Heart left ventricle (tissue), 16 donors: ENCODE measurements around the gene CLSTN2. TPM values are rescaled to one million over a fixed set of nuclear protein-coding genes. Genes with fewer than 3 reads are reported as not detected.

Experiments
- ATAC-seq, 4 donors: fragments of 200-7000 bp; cut with Tn5 transposase; one replicate each; pipeline ENCODE4 v1.9.1; 2020 to 2022; ENCODE audit warnings: moderate library complexity in 4 of 4, mild to moderate bottlenecking in 3 of 4, moderate number of reproducible peaks in 1 of 4
- DNase-seq, 5 donors: peaks; one replicate each; pipeline ENCODE4 v3.0.0-alpha.2; 2020
- H3K27ac ChIP-seq, 12 donors: fragments of 200-600 bp; sonication (generic) in 4 of 12; one replicate each; pipeline versions ENCODE4 v1.5.0 to v1.8.0; 2016 to 2022; ENCODE audit warnings: mild to moderate bottlenecking in 2 of 12
- H3K27me3 ChIP-seq, 9 donors: fragments of 200-600 bp; sonication (generic) in 2 of 9; one replicate each; pipeline versions ENCODE4 v1.5.1 to v1.8.0; 2016 to 2022; ENCODE audit warnings: mild to moderate bottlenecking in 3 of 9
- H3K36me3 ChIP-seq, 9 donors: fragments of 200-600 bp; sonication (generic) in 2 of 9; one replicate each; pipeline versions ENCODE4 v1.5.0 to v1.8.0; 2018 to 2022; ENCODE audit warnings: mild to moderate bottlenecking in 2 of 9
- H3K4me1 ChIP-seq, 12 donors: fragments of 200-600 bp; sonication (generic) in 4 of 12; one replicate each; pipeline versions ENCODE4 v1.5.0 to v1.8.0; 2016 to 2022; ENCODE audit warnings: mild to moderate bottlenecking in 3 of 12
- H3K4me3 ChIP-seq, 12 donors: fragments of 200-600 bp; sonication (generic) in 4 of 12; one replicate each; pipeline versions ENCODE4 v1.5.0 to v1.8.0; 2017 to 2022; ENCODE audit warnings: mild to moderate bottlenecking in 9 of 12, moderate library complexity in 4 of 12
- H3K9me3 ChIP-seq, 12 donors: fragments of 200-600 bp; sonication (generic) in 4 of 12; one replicate each; pipeline versions ENCODE4 v1.5.0 to v1.8.0; 2016 to 2022; ENCODE audit warnings: mild to moderate bottlenecking in 1 of 12
- POLR2A ChIP-seq, 2 donors: fragments of 450-650 bp; IDR thresholded peaks; one replicate each; pipeline ENCODE4 v1.6.1; 2017; ENCODE audit warnings: antibody characterized with exemption in 2 of 2, mild to moderate bottlenecking in 2 of 2, moderate library complexity in 2 of 2
- WGBS, 4 donors: extraction: QIAGEN DNeasy Blood & Tissue Kit in 2 of 4; methylation state at CpG; one replicate each; pipeline versions ENCODE4 v1.1.5 to v1.1.7; 2013 to 2018; 5-methylcytosine and 5-hydroxymethylcytosine counted together
- intact Hi-C, 10 donors: fragments of 100-400 bp; cut with DNase I; formaldehyde crosslinking; loops; one replicate each; pipeline versions ENCODE4 v1.11.1 to v1.14.2; 2022
- polyA plus RNA-seq, 2 donors: library from polyadenylated mRNA; stranded (reverse); fragments of 200-250 nt; gene quantifications; one replicate each; pipeline ENCODE4 v1.2.3, GENCODE V29; 2013
- total RNA-seq, 9 donors: library from RNA; depleted of rRNA in 2 of 9; stranded (reverse); fragments of >200 nt in 2 of 9; fragmentation: NEBNext Ultra II Directional in 3 of 9; extraction: Animal tissue kit (Norgen Biotek cat#: 25700) in 3 of 9; gene quantifications; one replicate each; pipeline versions ENCODE4 v1.1.0 to v1.2.4, GENCODE V29; 2016 to 2023
- TF ChIP-seq, protein P1 (sequence below), 12 donors: fragments of 200-600 bp; sonication (generic) in 4 of 12; IDR thresholded peaks; one replicate each; pipeline versions ENCODE4 v1.5.0 to v1.8.0; 2018 to 2022; ENCODE audit warnings: antibody characterized with exemption in 12 of 12, mild to moderate bottlenecking in 5 of 12
- donor health status: ischemic (EF 13 %, LVEDD 7.1; RV severe dilation, severe dysfunction).
- donor health status: healthy with polysubstance abuse.
- donor health status: DM: no; HTN: yes; CAD: no.
- donor health status: DM: no; HTN: no; CAD: no.
- donor health status: ischemic (EF 25% LVEDD 6.9; RV normal size, moderate dysfunction).
- donor health status: ischemic (EF 25% LVEDD 5.7; RV mildly dilated, moderate dysfunction).
- donor health status: healthy.
- donor health status: DM: yes; HTN: yes; CAD: no.
- donor health status: ischemic (EF 35%, LVEDD 5.7; RV mildly dilated, moderate dysfunction).
- donor health status: nonischemic (EF 11% LVEDD 7.7; RV severe dilation, severe dysfunction).
- donor health status: DM: yes; HTN: yes; CAD: no.
- donor health status: PGD.
- donor health status: ischemic (EF 29% LVEDD 5.4; RV normal size, mild dysfunction).
- donor health status: nonischemic (EF 23%, LVEDD 6.1; RV moderate dilation, normal function).

CLSTN2 gene
- total and polyA plus RNA-seq, 11 donors = 0.69 to 7.6 (median 3.9) TPM

DNA sequence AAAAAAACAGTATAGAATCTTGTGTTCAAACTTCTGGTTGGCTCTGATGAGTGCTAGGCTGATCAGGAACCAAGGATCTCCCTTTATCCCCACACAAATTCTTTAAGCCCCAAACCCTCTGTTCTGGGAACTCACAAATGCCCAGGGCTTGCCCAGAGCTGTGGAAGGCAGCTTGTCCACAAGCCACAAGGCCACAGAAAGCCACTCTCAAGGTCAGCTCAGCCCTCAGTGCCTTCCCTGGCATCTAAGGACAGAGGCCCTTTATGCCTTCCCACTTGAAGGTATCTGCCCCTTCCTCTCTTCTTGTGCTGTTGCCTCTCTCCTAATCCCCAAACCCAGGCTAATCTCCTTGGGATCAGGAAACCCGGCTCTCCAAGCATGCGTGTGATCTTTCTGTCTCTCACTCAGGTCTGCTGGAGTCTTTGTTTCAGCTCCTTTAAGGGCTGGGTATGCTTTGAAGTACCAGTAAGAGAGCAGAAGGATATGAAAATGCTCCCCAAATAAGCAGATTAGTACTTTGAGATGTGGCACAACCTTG, 597.9 kb downstream of the CLSTN2 start:
- intact Hi-C loops = no loop called here
- no peak for TF ChIP-seq POLR2A (IDR thresholded peaks at IDR 0.05)
- TF ChIP-seq, protein P1, sequence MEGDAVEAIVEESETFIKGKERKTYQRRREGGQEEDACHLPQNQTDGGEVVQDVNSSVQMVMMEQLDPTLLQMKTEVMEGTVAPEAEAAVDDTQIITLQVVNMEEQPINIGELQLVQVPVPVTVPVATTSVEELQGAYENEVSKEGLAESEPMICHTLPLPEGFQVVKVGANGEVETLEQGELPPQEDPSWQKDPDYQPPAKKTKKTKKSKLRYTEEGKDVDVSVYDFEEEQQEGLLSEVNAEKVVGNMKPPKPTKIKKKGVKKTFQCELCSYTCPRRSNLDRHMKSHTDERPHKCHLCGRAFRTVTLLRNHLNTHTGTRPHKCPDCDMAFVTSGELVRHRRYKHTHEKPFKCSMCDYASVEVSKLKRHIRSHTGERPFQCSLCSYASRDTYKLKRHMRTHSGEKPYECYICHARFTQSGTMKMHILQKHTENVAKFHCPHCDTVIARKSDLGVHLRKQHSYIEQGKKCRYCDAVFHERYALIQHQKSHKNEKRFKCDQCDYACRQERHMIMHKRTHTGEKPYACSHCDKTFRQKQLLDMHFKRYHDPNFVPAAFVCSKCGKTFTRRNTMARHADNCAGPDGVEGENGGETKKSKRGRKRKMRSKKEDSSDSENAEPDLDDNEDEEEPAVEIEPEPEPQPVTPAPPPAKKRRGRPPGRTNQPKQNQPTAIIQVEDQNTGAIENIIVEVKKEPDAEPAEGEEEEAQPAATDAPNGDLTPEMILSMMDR (IDR thresholded peaks at IDR 0.05) = no peak
- ATAC-seq = no peak
- H3K4me3 ChIP-seq = no peak overlapping the region
- H3K4me1 ChIP-seq = peaks cover 0 to 6% (median 0%) of the 10 kb centered on the region in 12 donors
- H3K27me3 ChIP-seq = no peaks in the 10 kb centered on the region
- WGBS, 4 donors = 34 to 67% (median 55%) methylated on average over 2 of the region's 2 CpGs
- H3K36me3 ChIP-seq = no peaks in the 10 kb centered on the region
- DNase-seq = no peak
- H3K27ac ChIP-seq = no peak overlapping the region
- H3K9me3 ChIP-seq = peaks cover 0 to 6% (median 0%) of the 10 kb centered on the region in 12 donors

DNA sequence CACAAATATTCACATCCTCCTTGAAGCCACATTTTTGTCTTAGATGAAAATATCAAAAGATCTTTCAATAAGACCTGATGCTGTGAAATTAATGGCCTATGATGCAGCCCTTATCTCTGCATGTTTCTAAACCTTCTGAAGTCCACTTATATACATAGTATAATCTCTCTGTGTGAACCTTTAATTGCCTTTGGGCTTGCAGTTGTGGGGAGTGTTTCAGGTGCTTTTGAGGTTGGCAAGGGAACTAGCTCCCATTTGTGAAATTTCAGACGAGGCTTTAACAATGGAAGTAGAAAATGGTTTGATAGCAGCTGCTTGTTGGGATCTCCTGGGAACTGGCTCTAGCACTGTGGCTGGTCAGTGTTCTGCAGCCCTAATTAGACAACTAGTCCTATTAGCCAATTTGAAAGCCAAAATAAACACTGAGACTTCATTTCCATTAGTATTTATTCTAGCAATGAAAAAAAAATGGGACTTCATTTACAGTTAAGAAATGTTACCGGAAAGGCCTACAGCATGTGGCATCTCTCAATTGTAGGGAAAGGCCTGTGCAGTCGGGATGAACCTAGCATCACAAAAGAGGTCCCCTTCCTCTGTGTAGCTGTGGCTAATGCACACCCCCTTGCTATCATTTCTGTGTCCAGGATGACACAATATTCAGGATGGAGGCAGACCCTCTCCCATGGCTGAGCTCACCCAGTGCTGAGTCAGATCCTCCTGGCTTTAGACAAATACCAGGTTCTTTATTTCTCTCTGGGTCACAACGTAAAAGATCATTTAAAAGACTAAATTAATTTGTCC, 602.1 kb downstream of the CLSTN2 start:
- Histone ChIP-seq H3K9me3 (peaks cover 0 to 6% (median 0%) of the 10 kb centered on the region in 12 donors), H3K4me1 (peaks cover 0 to 5% (median 0%) of the 10 kb centered on the region in 12 donors), H3K4me3 (no peak overlapping the region), H3K27ac (no peak overlapping the region), H3K36me3 (no peaks in the 10 kb centered on the region), H3K27me3 (no peaks in the 10 kb centered on the region)
- ATAC-seq = peak in 1 of 4 donors; percentile 27
- no peak for DNase-seq
- 56 to 75% (median 68%) methylated on average over 4 of the region's 4 CpGs for WGBS, 4 donors
- intact Hi-C loops = no loop called here
- TF ChIP-seq, protein P1 (IDR thresholded peaks at IDR 0.05) = no peak
- TF ChIP-seq POLR2A (IDR thresholded peaks at IDR 0.05) = no peak

DNA sequence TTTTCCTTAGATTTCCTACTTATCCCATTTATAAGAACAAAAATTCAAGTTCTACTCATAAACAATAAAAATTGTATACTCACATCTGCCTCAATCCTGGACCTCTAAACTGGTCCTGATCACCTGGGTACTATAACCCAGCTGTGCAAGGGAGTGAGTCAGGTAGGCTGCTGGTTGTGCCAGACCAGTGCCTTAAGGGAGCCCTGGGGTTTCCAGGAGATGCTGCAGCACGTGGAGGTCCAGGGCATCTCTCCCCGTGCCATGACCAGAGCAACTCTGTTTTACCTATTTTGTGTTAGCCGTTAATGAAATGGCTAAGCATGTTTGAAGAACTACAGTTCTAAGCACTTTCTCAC, 602.7 kb downstream of the CLSTN2 start:
- 81 to 91% (median 86%) methylated on average over 3 of the region's 3 CpGs for WGBS, 4 donors
- no peak for DNase-seq
- TF ChIP-seq, protein P1 (IDR thresholded peaks at IDR 0.05) = no peak
- TF ChIP-seq POLR2A (IDR thresholded peaks at IDR 0.05) = no peak
- no peak for ATAC-seq
- peaks cover 0 to 5% (median 0%) of the 10 kb centered on the region in 12 donors for H3K4me1 ChIP-seq
- H3K27me3 ChIP-seq = no peaks in the 10 kb centered on the region
- no peak overlapping the region for H3K4me3 ChIP-seq
- H3K27ac ChIP-seq = no peak overlapping the region
- H3K9me3 ChIP-seq = peaks cover 0 to 6% (median 0%) of the 10 kb centered on the region in 12 donors
- intact Hi-C loops = no loop called here
- H3K36me3 ChIP-seq = no peaks in the 10 kb centered on the region

DNA sequence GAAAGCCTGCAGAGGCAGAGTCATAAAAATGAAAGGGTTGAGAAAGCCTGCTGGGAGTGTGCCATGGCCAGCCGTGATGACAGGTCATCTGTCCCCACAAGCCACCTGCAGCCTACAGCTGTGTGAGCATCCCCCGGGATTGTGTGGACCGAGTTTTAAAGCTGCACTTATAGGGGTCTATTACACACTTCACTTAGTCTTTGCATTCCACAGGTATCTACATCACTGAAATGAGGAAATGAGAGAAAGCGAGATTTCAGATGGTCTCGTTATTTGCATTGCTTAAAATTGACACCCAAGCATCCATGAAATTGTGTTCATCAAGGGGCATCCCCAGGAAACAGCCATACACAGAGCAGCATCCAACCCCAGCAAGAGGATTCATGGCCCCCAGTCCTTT, 605.3 kb downstream of the CLSTN2 start:
- no peak for DNase-seq
- Histone ChIP-seq H3K4me1 (peaks cover 0 to 5% (median 0%) of the 10 kb centered on the region in 12 donors), H3K27ac (no peak overlapping the region), H3K36me3 (no peaks in the 10 kb centered on the region), H3K27me3 (no peaks in the 10 kb centered on the region), H3K4me3 (no peak overlapping the region), H3K9me3 (peaks cover 0 to under 1% (median 0%) of the 10 kb centered on the region in 12 donors)
- intact Hi-C loops = no loop called here
- TF ChIP-seq, protein P1 (IDR thresholded peaks at IDR 0.05) = no peak
- TF ChIP-seq POLR2A (IDR thresholded peaks at IDR 0.05) = no peak
- 74 to 86% (median 84%) methylated on average over 5 of the region's 5 CpGs for WGBS, 4 donors
- no peak for ATAC-seq
